ENCODE results near the gene NIF3L1. TPM values are rescaled to one million over a fixed set of nuclear protein-coding genes. Genes with fewer than 3 reads are reported as not detected.
A peak's percentile ranks its signal among the peaks of the same experiment; 100 is the strongest.

Gene NIF3L1
- total RNA-seq, 1 donor from 2014 or later, result 27.1 TPM

DNA sequence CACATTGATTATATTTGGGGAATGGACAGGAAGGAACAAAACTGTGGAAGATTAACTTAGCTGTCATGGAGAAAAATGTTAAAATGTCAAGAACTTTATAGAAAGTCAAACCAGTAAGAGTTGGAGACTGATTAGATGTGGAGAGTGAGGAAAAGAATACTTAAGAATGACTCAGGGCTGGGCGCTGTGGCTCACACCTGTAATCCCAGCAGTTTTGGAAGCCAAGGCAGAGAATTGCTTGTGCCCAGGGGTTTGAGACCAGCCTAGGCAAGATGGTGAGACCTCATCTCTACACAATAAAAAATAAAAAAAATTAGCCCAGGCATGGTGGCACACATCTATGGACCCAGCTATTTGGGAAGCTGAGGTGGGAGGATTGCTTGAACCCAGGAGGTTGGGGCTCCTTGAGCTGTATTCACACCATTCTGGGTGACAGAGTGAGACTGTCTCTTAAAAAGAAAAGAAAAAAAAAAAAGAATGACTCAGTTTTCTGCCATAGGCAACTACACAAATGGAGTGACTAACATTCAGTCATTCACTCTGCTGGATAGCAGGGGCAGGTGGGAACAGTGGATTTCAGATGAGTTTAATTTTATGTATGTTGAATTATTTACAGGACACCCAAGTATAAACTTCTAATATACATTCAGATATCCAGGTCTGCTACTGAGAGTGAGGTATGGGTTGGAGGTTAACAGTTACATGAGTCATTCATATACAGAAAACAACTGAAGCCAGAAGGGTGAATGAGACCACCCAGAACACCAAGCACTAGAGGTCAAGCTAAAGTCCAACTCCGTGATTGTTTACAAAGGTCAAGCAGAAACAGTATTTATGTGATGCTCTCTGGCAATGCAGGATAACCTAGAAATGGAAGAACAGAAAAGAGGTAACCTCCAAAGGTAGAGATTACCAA, 40.4 kb downstream of the NIF3L1 start:
- H3K36me3 Mint-ChIP-seq (ENCODE audit: insufficient read depth), result peaks cover 11% of the 10 kb centered on the region
- H3K9me3 Mint-ChIP-seq (ENCODE audit: low read depth), result no peaks in the 10 kb centered on the region
- H3K27ac Mint-ChIP-seq, result peak overlapping the region; percentile 26
- TF ChIP-seq, protein P1, sequence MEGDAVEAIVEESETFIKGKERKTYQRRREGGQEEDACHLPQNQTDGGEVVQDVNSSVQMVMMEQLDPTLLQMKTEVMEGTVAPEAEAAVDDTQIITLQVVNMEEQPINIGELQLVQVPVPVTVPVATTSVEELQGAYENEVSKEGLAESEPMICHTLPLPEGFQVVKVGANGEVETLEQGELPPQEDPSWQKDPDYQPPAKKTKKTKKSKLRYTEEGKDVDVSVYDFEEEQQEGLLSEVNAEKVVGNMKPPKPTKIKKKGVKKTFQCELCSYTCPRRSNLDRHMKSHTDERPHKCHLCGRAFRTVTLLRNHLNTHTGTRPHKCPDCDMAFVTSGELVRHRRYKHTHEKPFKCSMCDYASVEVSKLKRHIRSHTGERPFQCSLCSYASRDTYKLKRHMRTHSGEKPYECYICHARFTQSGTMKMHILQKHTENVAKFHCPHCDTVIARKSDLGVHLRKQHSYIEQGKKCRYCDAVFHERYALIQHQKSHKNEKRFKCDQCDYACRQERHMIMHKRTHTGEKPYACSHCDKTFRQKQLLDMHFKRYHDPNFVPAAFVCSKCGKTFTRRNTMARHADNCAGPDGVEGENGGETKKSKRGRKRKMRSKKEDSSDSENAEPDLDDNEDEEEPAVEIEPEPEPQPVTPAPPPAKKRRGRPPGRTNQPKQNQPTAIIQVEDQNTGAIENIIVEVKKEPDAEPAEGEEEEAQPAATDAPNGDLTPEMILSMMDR (IDR thresholded peaks at IDR 0.05; ENCODE audit: unreplicated experiment), result no peak
- no peak overlapping the region for H3K4me3 Mint-ChIP-seq (ENCODE audit: low read depth)
- peaks cover 4% of the 10 kb centered on the region for H3K4me1 Mint-ChIP-seq (ENCODE audit: low read depth)
- no peak for DNase-seq (ENCODE audit: low spot score, unreplicated experiment)
- no peaks in the 10 kb centered on the region for H3K27me3 Mint-ChIP-seq

DNA sequence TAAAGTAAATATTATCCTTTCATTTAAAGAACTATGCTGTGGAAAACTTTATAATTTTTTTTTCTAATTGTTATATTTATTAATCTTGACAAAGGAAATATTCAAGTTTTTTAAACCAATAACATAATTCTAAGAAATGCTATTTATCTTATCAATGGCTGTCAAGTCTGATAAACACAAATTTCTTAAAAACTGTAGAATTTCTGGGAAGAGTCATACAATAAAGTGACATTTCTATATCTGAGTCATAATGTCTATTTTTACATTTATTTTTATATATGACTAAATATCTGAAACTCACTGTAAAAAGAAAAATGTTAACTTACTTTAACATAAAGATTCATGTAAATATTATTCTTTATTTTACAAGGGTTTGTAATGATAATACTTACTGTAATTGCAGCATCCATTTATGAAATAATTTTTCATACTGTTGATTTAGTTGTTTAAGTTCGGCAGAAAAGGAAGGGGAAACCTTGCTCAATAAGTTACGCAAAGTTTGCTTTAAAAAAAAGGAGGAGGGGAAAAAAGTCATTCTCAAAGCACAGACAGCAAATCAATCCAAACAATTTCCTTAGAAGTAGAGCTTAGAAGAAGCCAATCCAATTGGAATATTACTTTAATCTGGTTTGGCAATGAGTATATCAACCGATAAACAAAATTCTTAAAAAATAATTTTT, 41.9 kb downstream of the NIF3L1 start:
- TF ChIP-seq, protein P1 (IDR thresholded peaks at IDR 0.05; ENCODE audit: unreplicated experiment), result no peak
- DNase-seq (ENCODE audit: low spot score, unreplicated experiment), result no peak
- peaks cover 4% of the 10 kb centered on the region for H3K4me1 Mint-ChIP-seq (ENCODE audit: low read depth)
- no peak overlapping the region for H3K27ac Mint-ChIP-seq
- H3K9me3 Mint-ChIP-seq (ENCODE audit: low read depth), result no peaks in the 10 kb centered on the region
- no peaks in the 10 kb centered on the region for H3K27me3 Mint-ChIP-seq
- H3K36me3 Mint-ChIP-seq (ENCODE audit: insufficient read depth), result peaks cover 15% of the 10 kb centered on the region
- no peak overlapping the region for H3K4me3 Mint-ChIP-seq (ENCODE audit: low read depth)

DNA sequence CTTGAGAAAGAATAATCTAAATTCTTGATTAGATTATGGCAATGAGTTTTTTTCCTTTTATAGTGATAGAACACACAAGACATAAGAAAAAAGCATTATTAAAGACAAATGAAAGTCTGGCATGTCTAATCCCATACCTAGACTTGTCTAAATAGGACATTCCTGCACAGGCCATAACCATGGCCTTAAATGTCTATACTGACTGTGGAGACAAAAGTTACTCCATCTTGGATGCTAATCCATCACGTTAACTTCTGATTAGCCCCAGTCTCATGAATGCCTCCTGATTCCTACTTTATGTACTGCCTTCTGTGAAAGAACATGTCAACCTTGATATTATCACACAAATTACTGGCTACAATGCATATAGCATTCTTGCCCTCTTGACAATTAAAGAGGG, 50.7 kb downstream of the NIF3L1 start:
- peaks cover 3% of the 10 kb centered on the region for H3K4me1 Mint-ChIP-seq (ENCODE audit: low read depth)
- no peaks in the 10 kb centered on the region for H3K9me3 Mint-ChIP-seq (ENCODE audit: low read depth)
- H3K27ac Mint-ChIP-seq, result no peak overlapping the region
- peaks cover 22% of the 10 kb centered on the region for H3K36me3 Mint-ChIP-seq (ENCODE audit: insufficient read depth)
- no peak overlapping the region for H3K4me3 Mint-ChIP-seq (ENCODE audit: low read depth)
- TF ChIP-seq, protein P1 (IDR thresholded peaks at IDR 0.05; ENCODE audit: unreplicated experiment), result no peak
- no peak for DNase-seq (ENCODE audit: low spot score, unreplicated experiment)
- H3K27me3 Mint-ChIP-seq, result no peaks in the 10 kb centered on the region

DNA sequence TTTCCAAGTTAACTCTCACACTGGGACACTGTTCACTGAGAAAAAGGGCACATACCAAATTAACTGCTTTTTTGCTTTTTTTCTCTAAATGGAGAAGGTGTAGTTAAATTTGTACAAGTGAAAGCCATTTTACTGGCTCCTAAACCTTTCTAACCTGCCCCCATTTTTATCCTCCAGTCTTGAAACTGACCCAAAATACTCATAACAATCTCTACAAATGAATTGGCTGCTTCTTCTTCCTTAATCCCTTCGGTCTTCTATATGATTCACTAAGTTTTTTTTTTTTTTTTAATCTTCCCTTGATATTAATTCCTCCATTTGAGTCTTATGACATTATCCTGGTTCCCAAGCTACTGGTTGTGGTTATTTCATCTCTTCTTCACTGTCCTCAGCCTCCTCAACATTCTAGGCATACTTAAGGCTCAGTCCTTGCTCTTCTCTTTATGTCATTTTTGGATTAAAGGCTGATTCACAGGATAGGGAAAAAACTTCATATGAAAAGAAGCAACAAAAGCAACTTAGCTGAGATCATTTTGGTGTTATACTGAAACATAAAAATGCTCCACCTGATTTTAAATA, 54.4 kb downstream of the NIF3L1 start:
- no peaks in the 10 kb centered on the region for H3K9me3 Mint-ChIP-seq (ENCODE audit: low read depth)
- H3K36me3 Mint-ChIP-seq (ENCODE audit: insufficient read depth), result peaks cover 22% of the 10 kb centered on the region
- no peaks in the 10 kb centered on the region for H3K27me3 Mint-ChIP-seq
- H3K4me1 Mint-ChIP-seq (ENCODE audit: low read depth), result peaks cover 3% of the 10 kb centered on the region
- no peak overlapping the region for H3K27ac Mint-ChIP-seq
- TF ChIP-seq, protein P1 (IDR thresholded peaks at IDR 0.05; ENCODE audit: unreplicated experiment), result no peak
- DNase-seq (ENCODE audit: low spot score, unreplicated experiment), result no peak
- H3K4me3 Mint-ChIP-seq (ENCODE audit: low read depth), result no peak overlapping the region
